ENCODE results near the gene NAA11.

DNA sequence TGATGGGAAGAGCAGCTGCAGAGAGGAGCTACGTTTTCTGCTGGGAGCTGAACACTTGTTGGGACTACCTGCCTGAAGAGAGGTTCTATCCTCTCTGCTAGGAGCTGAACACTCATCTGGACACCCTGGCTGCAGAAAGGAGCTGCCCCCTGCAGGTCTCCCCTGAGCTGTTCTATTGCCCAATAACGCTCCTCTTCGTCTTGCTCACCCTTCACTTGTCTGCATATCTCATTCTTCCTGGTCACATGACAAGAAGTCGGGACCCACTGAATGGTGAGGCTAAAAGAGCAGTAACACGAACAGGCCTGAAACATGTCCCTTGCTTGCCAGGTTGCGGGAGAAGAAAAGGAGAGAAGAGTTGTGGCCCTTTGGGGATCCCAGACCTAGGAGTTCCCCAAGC, 27.8 kb downstream of the NAA11 start:
- TF ChIP-seq POLR2A (IDR thresholded peaks at IDR 0.05), result no peak
- TF ChIP-seq CTCF (IDR thresholded peaks at IDR 0.05), result no peak
